Subcutaneous abdominal adipose tissue (tissue), 5 donors: ENCODE results near the gene SCN7A.

Source experiments
- H3K27ac ChIP-seq: one replicate; pipeline ENCODE4 v1.7.0; 2013; ENCODE audit warnings: low read depth, mild to moderate bottlenecking, inconsistent platforms, low read length, moderate library complexity
- H3K27me3 ChIP-seq, 5 donors: one replicate each; pipeline ENCODE4 v1.7.0; 2013; ENCODE audit warnings: low read length in 5 of 5, inconsistent platforms in 1 of 5; ENCODE audit not compliant: control insufficient read depth in 5 of 5, insufficient read depth in 4 of 5
- H3K36me3 ChIP-seq, 5 donors: one replicate each; pipeline ENCODE4 v1.7.0; 2013; ENCODE audit warnings: low read length in 5 of 5; ENCODE audit not compliant: control insufficient read depth in 5 of 5, insufficient read depth in 5 of 5
- H3K4me1 ChIP-seq, 5 donors: one replicate each; pipeline ENCODE4 v1.7.0; 2013; ENCODE audit warnings: low read length in 5 of 5, mild to moderate bottlenecking in 3 of 5, moderate library complexity in 1 of 5; ENCODE audit not compliant: control insufficient read depth in 5 of 5, insufficient read depth in 5 of 5
- H3K4me3 ChIP-seq, 5 donors: one replicate each; pipeline ENCODE4 v1.7.0; 2013; ENCODE audit warnings: low read length in 5 of 5, low read depth in 1 of 5
- H3K9ac ChIP-seq, 5 donors: one replicate each; pipeline ENCODE4 v1.7.0; 2013; ENCODE audit warnings: low read length in 5 of 5, mild to moderate bottlenecking in 4 of 5, moderate library complexity in 3 of 5
- H3K9me3 ChIP-seq, 5 donors: one replicate each; pipeline ENCODE4 v1.7.0; 2013; ENCODE audit warnings: low read length in 5 of 5; ENCODE audit not compliant: control insufficient read depth in 5 of 5
- donor health status: healthy.
- donor health status: healthy.
- donor health status: healthy.
- donor health status: healthy.
- donor health status: healthy.

Gene SCN7A

GRCh38 chr2:166513952-166514351 is 19.9 kb upstream of the SCN7A start:
- H3K9me3 ChIP-seq: no peaks in the 10 kb centered on the region
- no peaks in the 10 kb centered on the region for H3K4me1 ChIP-seq
- no peak overlapping the region for H3K27ac ChIP-seq
- no peak overlapping the region for H3K9ac ChIP-seq
- no peaks in the 10 kb centered on the region for H3K36me3 ChIP-seq
- H3K4me3 ChIP-seq: no peak overlapping the region
- H3K27me3 ChIP-seq: peaks cover 0 to 2% (median 0%) of the 10 kb centered on the region in 5 donors

- Histone ChIP-seq H3K4me3 (no peak overlapping the region), H3K4me1 (peaks cover 0 to 8% (median 3%) of the 10 kb centered on the region in 5 donors), H3K9me3 (no peaks in the 10 kb centered on the region), H3K27ac (no peak overlapping the region), H3K36me3 (no peaks in the 10 kb centered on the region), H3K27me3 (peaks cover 0 to 4% (median 0%) of the 10 kb centered on the region in 5 donors), H3K9ac (no peak overlapping the region)
These were observed 5.2 kb upstream of the SCN7A start for GRCh38 chr2:166499281-166499680.

- no peaks in the 10 kb centered on the region for H3K36me3 ChIP-seq
- no peaks in the 10 kb centered on the region for H3K9me3 ChIP-seq
- H3K27ac ChIP-seq: no peak overlapping the region
- H3K27me3 ChIP-seq: peaks cover 0 to 12% (median 0%) of the 10 kb centered on the region in 5 donors
- peaks cover 0 to 11% (median 6%) of the 10 kb centered on the region in 5 donors for H3K4me1 ChIP-seq
- H3K4me3 ChIP-seq: no peak overlapping the region
- H3K9ac ChIP-seq: no peak overlapping the region
These were observed 2.6 kb downstream of the SCN7A start for GRCh38 chr2:166491461-166491860.

GRCh38 chr2:166487171-166487570 is 6.9 kb downstream of the SCN7A start:
- Histone ChIP-seq H3K36me3 (no peaks in the 10 kb centered on the region), H3K4me1 (no peaks in the 10 kb centered on the region), H3K9me3 (no peaks in the 10 kb centered on the region), H3K27ac (no peak overlapping the region), H3K4me3 (no peak overlapping the region), H3K27me3 (peaks cover 0 to 3% (median 0%) of the 10 kb centered on the region in 5 donors), H3K9ac (no peak overlapping the region)

- Histone ChIP-seq H3K4me1 (no peaks in the 10 kb centered on the region), H3K27me3 (no peaks in the 10 kb centered on the region), H3K4me3 (no peak overlapping the region), H3K9me3 (no peaks in the 10 kb centered on the region), H3K27ac (no peak overlapping the region), H3K9ac (no peak overlapping the region), H3K36me3 (no peaks in the 10 kb centered on the region)
These were observed 8.4 kb downstream of the SCN7A start for GRCh38 chr2:166485558-166486178.

GRCh38 chr2:166472332-166472731 is 21.7 kb downstream of the SCN7A start:
- peaks cover 0 to 16% (median 0%) of the 10 kb centered on the region in 5 donors for H3K4me1 ChIP-seq
- no peaks in the 10 kb centered on the region for H3K27me3 ChIP-seq
- H3K27ac ChIP-seq: no peak overlapping the region
- H3K9me3 ChIP-seq: no peaks in the 10 kb centered on the region
- H3K36me3 ChIP-seq: no peaks in the 10 kb centered on the region
- no peak overlapping the region for H3K9ac ChIP-seq
- no peak overlapping the region for H3K4me3 ChIP-seq

- no peak overlapping the region for H3K27ac ChIP-seq
- no peak overlapping the region for H3K9ac ChIP-seq
- peaks cover 0 to 10% (median 0%) of the 10 kb centered on the region in 5 donors for H3K4me1 ChIP-seq
- no peak overlapping the region for H3K4me3 ChIP-seq
- no peaks in the 10 kb centered on the region for H3K36me3 ChIP-seq
- no peaks in the 10 kb centered on the region for H3K27me3 ChIP-seq
- H3K9me3 ChIP-seq: no peaks in the 10 kb centered on the region
These were observed 25.7 kb downstream of the SCN7A start for GRCh38 chr2:166468124-166469024.

- Histone ChIP-seq H3K4me1 (peaks cover 0 to 10% (median 0%) of the 10 kb centered on the region in 5 donors), H3K9me3 (no peaks in the 10 kb centered on the region), H3K27me3 (no peaks in the 10 kb centered on the region), H3K9ac (no peak overlapping the region), H3K36me3 (no peaks in the 10 kb centered on the region), H3K4me3 (no peak overlapping the region), H3K27ac (no peak overlapping the region)
These were observed 29.9 kb downstream of the SCN7A start for GRCh38 chr2:166464187-166464586.

- no peak overlapping the region for H3K27ac ChIP-seq
- H3K9ac ChIP-seq: no peak overlapping the region
These were observed 30.4 kb downstream of the SCN7A start for GRCh38 chr2:166463640-166464039.

GRCh38 chr2:166458674-166459073 is 35.4 kb downstream of the SCN7A start:
- Histone ChIP-seq H3K9ac (no peak overlapping the region), H3K9me3 (no peaks in the 10 kb centered on the region), H3K36me3 (no peaks in the 10 kb centered on the region), H3K4me1 (no peaks in the 10 kb centered on the region), H3K4me3 (no peak overlapping the region), H3K27me3 (no peaks in the 10 kb centered on the region), H3K27ac (no peak overlapping the region)

More at GRCh38 chr2:166463640-166464039, 30.4 kb downstream of the SCN7A start:
- Histone ChIP-seq H3K36me3 (no peaks in the 10 kb centered on the region), H3K9me3 (no peaks in the 10 kb centered on the region), H3K4me3 (no peak overlapping the region), H3K27me3 (no peaks in the 10 kb centered on the region), H3K4me1 (peaks cover 0 to 5% (median 0%) of the 10 kb centered on the region in 5 donors)
